HG03196 (cell line): ENCODE measurements around the gene MAMLD1.

Experiments
- ATAC-seq: cut with Tn5 transposase; IDR thresholded peaks from one replicate; pipeline ENCODE4 v1.9.1; 2021; ENCODE audit not compliant: unreplicated experiment

MAMLD1 gene

DNA sequence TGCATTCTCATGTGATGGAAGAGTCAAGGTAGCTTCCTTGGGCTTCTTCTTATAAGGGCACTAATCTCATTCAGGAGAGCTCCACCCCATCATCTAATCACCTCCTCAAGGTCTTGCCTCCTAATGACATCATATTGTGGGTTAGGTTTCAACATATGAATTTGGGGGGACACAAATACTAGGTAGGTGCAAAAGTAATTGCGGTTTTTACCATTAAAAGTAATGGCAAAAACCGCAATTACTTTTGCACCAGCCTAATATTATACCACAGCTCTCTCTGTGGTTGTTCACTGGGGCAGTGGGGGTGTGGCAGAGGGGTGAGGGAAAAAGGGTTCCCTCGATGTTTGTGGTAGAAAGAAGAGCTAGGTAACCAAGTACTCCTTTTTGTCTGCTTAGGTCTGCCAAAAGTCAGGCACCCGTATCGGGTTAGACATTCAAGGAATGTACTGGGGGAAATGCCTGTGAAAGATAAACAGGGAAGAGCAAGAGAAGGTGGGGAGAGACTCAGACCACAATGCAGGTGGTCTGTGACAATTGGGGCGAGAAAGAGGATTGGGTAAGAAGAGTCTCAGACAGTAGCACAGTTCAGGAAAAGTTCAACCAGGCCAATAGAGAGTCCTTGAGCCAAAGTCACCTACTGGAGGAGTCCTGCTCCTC lies 126.4 kb downstream of the MAMLD1 start:
- ATAC-seq: no peak

DNA sequence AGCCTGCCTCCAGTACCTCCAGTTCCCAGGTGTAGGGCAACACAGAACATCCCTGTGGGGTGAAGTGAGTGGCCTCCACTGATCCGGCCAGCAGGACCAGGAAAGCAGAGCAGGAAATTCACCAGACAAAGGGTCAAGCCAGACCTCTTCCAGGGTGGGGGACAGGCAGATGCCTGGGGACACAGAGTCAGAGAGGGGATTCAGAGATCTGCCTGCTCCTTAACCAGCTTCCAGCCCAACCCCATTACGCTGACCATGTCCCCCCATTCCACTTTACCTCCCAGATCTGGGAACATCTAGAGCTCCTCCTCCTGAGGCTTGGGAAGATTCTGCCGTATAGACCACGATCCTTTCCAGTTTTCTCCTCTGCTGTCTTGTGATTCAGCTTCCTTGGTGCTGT lies 132.4 kb downstream of the MAMLD1 start:
- ATAC-seq: no peak

DNA sequence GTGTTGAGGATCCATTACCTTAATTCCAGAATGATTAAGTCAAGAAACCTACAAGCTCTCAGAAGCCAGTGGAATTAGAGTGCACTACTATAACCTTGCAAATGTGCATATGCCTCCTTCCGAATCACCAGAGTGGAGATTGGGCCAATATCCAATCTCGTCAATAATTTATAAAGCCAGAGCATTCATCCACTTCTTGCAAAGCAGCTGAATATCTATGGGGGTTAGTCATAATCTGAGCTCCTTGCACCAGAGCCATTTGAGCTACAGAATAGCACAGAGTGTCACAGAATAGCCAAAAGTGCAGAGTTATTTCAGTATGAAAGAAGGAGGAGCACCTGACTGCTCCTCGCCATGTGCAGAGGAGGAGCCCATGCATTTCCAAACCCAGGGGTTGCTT lies 136.1 kb downstream of the MAMLD1 start:
- no peak for ATAC-seq

DNA sequence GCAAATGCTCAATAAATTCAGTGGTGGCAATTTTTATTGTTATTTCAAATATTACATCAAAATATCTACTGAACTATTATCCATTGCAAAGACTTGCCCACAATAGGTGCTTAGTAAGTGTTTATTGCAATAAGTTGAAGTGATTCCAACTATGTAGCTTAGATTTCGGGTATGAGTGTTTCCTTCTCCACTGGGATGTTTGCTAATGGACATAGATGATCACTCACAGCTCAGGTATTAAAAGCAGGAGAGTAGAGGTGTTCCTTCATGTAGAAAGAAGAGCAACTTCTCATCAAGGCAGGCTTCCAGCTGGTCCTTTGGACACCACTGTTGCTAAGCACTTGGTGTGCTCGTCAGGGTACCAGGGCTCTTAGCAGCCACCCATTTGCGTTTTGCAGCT lies 139.0 kb downstream of the MAMLD1 start:
- ATAC-seq: no peak

DNA sequence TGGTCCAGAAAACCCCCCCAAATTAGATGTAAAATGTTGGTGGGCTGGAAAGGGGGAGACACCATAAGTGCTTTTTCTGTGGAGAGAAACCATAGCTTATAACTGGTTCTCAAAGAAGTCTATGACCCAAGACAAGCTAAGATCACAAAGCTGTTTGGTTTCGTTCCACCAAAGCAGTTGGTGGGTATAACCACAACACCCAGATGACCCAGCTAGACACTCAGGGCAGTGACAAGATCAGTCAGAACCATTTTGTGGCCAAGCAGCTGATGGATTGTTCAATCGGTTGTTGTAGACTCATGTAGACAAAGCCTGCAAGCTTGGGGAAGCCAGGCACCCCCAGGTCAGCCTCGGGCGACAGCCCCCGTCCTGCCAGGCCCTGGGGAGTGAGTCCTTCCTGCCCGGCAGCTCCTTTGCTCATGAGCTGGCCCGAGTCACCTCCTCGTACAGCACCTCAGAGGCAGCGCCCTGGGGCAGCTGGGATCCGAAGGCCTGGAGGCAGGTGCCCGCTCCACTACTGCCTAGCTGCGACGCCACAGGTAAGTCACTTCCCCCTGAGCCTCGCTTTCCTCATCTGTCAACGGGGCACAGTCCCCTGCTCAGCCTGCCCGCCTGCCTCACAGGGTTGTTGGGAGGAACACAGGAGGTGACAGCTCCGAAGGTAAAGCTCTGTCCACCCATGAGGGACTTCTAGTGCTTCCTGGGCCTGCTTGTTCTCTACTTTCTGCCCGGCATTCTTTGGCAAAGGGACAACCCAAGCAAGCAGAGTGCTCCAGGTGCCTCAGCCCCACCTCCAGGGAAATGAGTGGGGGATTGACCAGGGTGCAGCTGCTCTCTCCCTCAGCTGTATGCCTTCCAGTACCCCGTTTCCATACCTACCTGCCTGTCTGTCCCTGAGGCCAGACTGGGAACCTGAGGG lies 140.1 kb downstream of the MAMLD1 start:
- ATAC-seq: no peak

DNA sequence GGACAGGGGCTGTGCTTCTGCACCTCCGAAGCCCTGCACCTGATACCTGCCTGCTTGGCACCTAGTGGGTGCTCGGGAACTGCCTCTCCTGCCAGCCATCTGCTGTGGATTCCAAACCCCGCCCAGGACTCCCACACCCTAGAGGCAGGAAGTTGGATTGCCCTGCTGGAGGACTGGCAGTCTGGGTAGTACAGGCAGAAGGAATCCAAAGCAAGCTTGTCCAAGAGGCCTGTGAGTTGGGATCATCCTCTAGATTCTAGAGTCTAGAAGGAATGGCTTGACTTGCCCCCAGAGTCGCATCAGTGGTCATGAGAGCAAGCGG lies 140.7 kb downstream of the MAMLD1 start:
- ATAC-seq: no peak

DNA sequence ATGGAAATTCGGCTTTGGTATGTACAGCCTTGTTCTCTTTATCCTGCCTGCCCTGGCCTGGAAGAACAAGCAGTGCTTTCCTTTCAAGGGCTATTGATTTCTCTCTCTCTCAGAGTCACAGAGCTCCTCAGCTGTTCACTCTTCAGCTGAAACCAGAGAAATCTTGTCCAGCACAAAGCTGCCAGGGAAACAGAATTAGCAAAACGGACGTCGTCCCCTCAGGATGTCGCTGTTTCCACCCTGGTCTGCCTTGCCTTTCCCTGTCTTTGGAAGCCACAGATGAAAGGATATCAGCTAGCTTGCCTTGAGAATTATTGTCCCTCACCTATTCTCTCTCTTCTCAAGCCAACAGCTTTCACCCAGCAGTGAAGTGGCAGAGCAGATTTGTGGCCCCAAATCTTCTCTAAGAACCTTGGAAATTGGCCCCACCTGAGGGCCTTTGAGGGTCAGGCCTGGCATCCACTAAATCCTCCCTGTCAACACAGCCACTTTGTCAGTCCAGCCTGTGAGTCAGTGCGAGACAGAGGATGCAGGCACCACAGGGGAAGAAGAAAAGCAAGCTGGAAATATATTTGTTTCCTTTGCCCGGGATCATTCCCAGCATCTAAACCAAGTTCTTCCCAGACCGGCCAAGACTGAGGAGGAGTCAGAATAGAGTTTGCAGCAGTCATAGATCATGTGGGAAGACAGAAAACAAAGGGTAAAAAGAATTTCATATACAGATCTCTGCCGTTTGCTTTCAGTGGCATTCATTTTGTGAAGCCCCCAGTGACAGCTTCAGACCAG lies 141.5 kb downstream of the MAMLD1 start:
- ATAC-seq: no peak

DNA sequence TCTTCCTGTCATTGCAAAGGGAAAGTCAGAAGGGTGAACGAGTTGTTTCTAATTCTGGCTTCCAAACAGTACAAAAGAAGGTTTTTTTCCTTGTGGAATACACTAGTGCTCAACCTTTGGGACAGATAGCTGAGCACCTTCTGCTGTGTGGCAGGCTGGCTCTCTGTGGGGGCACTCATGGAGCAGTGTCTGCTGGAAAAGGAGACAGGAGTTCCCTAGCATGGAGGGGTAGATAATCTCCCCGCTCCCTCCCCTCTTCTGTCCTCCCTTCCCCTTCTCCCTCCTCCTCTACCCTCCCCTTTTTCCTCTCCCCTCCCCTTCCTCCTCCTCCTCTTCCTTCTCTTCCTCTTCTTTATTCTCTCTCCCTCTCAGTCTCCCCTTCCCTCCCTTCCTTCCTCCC lies 142.9 kb downstream of the MAMLD1 start:
- ATAC-seq: no peak

DNA sequence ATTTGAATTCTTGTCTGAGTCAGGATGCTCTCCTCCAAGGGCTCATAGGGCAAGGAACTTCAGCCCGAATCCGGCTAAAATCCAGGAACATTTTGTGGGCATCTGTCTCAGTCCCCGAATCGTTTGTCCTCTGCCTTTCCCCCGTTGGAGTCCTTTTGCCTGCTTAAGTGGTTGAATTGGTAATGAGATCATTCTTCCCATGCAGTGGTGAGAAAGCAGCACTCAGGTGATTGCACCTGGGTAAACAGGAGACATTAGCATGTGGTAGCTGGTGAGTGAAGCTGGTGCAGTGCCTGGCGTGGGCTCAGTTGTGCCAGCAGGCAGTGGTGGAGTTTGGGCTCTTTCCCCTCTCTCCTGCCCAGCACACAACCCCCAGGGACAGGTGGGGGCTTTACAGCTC lies 143.4 kb downstream of the MAMLD1 start:
- no peak for ATAC-seq

DNA sequence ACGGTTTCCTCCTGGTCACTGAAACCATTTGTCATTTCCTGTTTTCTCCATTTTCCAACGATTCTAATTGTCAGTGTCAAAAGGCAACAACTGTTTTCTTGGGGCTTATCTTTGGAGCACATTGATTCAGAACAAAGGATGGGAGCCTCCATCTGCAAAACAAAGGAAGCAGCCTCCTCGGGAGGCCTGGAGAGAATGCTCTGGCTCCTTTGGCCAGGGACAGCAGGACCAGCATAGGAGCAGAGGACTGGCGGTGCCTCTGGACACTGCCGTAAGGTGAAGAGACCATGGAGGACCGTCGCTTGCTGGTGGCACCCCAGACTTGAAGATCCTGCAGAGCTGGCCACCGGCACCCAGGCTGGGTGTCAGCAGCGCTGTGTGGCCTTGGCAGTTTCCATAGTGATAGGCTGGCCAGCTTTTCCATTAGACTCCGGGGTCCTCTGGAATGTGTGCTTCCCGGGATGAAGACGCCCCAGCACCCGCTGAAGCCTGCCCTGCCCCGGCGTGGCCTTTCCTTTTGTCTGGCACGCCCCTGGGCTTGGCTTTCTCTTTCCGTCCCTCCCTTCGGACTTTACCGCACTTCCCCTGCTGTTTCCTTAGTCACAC lies 144.2 kb downstream of the MAMLD1 start:
- no peak for ATAC-seq

DNA sequence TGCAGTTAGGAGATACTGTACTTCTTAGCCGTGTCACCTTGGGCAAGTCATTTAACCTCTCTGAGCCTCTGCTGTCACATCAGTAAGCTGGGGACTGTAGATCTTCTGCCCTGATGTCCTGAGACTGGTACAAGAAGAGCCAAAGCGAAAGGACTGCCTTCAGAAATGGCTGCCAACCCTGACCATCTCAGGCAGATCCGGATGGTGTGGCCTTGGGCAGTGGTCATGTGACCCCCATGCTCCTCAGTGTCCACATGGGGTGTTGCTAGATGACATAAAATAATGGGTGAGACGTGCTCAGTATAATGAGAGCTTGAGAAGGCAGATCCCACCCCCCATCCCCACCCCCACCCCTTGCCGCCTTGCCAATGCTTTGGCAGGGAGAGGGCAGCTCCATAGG lies 144.9 kb downstream of the MAMLD1 start:
- no peak for ATAC-seq

DNA sequence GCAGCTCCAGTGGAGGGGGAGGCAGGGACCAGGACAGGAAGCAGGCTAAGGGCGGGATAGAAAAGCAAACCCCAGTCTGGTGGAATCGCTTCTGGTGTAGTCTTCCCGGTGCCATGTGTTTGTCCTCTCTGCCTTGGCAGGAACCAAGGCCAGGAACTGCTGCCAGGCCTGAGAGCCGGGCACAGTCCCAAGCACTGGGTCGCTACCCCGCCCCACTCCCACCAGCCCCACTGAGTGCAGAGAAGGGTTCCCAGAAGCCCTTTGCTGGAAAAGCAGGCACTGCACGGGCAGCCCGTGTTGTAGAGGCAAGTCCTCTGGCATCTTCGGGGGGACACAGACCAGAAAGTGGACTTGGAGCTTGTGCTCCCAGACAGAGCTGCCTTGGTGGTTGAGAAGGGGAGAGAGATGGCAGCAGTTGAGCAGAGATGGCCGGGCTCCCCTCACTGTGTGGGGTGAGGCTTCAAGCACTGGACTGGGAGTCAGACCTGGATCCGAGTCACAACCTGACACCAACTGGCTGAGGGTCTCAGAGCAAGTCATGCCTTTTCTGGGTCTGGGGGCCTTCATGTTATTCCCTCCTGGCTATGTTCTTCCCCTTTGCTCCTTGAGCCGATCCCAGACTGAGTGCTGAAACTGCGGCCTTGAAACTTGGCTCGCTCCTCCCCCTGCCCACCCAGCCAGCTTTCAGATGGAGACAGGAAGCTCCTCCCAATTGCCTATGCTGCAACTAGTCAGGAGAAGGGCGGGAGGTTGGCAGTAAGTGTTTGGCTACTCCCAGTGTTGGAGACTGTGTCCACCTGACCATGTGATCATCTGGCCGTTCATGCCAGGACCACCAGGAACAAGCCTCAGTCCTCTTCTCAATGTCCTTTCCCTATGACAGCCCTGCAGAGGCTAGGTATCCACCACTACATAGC lies 145.6 kb downstream of the MAMLD1 start:
- no peak for ATAC-seq

DNA sequence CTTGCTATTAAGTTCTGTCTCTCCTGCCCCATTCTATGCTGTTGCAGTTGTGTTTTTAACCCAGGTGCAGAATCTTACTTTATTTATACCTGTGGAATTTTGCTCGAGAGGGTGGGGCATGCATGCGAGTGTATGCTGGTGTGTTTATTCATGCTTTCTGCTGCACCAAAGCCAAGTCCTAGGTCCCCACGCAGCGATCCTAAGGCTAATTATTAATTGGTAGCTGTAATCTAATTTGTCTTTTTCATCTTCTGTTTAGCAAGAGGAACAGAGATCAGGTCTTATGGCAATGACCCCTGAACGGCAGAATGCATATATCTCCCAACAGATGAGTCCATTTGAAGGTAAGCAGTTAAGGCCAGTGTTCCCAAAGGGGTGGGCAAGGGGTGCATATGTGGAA lies 146.6 kb downstream of the MAMLD1 start:
- no peak for ATAC-seq

DNA sequence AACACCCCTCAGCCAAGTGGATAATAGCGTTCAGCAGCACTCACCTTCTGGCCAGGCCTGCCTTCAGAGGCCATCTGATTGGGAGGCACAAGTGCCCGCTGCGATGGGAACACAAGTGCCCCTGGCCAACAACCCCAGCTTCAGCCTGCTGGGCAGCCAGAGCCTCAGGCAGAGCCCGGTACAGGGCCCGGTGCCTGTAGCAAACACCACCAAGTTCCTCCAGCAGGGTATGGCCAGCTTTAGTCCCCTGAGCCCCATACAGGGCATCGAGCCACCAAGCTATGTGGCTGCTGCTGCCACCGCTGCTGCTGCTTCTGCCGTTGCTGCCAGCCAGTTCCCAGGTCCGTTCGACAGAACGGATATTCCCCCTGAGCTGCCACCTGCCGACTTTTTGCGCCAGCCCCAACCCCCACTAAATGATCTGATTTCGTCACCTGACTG lies 149.4 kb downstream of the MAMLD1 start:
- no peak for ATAC-seq

DNA sequence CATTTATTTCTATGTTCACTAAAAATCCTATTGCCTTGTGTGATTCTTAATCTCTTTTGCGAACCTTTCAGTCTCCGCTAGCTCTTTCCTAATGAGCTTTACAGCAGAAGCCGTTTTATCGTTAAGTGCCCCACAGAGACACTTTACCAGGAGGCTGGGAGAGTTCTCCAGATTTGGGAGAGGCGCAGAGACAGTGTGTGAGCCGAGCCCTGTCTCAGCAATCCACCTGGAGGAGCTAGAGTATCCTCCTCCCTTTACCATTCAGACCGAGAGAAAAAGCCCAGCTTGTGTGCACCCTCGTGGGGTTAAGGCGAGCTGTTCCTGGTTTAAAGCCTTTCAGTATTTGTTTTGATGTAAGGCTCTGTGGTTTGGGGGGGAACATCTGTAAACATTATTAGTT lies 150.4 kb downstream of the MAMLD1 start:
- ATAC-seq: no peak

DNA sequence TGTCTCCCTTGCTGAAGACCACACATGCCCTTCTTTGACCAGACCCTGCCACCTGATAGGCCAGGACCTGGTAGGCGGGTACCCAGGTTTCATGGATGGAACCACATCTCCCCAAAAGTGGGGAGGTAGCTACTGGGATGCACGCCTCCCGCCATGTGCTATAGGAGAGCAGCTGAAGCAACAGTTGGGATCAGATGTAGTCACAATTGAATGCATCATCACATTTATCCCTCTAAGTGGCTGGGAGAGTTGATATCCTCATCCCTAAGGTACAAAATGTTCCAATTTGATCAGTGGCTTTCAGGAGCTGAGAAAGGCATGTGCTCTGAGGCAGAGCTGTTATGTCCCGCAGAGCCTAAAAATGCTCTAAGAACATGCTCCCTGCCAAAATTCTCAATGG lies 151.3 kb downstream of the MAMLD1 start:
- no peak for ATAC-seq

DNA sequence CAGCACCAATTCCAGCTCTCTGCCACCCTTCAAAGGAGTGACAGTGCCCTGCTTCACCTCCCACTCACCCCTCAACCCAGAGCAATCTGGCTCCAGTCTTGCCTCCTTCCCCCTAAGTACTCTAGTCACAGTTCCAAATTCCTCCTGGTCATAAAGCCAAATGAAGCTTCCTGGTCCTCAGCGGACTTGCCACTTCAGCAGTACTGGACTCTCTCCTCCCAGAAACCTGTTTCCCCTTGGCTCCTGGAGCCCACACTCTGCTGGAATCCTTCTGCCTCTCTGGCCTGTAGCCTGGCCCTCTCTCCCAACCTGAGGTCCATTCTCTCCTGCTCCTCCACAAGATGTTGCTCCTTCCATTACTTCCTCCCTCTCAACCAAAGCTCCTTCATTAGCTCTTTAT lies 152.7 kb downstream of the MAMLD1 start:
- ATAC-seq: no peak

DNA sequence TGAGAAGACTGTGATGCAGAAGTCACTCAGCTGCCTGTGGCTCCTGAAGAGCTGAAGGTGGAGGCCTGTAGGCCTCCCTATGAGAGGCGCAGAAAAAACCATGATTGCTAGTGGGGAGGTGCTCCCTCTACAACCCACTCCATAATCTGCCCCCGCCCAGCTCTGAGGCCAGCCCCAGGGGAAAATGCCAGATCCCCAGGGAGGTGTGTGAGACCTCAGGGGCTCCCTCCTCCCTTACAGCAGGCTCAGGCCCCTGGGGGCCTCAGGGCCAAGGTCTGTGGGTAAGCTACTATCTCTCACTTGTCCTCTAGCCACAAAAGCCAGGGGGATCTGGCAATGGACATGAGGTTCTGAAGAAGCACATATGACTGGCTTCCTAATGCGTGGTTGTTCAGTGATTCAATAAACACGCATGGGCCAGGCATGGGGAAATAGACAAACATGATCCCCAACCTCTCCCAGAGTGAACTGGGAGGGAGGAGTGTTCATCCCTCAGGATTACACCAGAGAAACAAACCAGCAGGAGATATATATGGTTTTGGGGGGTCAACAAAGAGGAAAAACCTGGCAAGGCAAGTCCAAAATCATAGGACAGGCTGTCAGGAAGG lies 154.3 kb downstream of the MAMLD1 start:
- no peak for ATAC-seq

DNA sequence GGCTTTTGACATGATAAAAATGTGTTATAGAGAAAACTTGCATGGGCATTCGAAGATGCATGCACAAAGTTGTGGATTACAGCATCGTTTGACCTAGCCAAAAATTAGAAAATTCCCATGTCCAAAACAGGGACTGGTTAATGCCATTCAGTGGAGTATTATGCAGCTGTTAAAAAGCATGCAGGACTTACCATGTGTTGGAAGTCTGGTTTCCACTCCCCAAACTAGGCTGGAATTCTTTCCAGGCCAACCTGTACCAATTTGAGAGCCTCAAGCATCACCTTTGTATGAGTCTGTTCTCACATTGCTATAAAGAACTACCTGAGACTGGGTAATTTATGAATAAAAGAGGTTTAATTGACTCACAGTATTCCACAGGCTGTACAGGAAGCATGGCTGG lies 159.4 kb downstream of the MAMLD1 start:
- ATAC-seq: no peak
